C4-2B (cell line): Measurements from ENCODE around the gene DNAJC12.

ENCODE experiments used
- CTCF ChIP-seq: fragments of 450-650 bp; conservative IDR thresholded peaks from 2 replicates; pipeline ENCODE4 v1.5.1; 2017; ENCODE audit warnings: mild to moderate bottlenecking
- ZFX ChIP-seq: fragments of 450-650 bp; IDR thresholded peaks from 2 replicates; pipeline ENCODE4 v1.6.1; 2017

- no peak for TF ChIP-seq CTCF
- TF ChIP-seq ZFX = no peak
Measured at GRCh38 chr10:67878133-67878532, 40.1 kb upstream of the DNAJC12 start.
